Right ventricle myocardium superior (tissue), 1 donor: Measurements from ENCODE around the gene CNMD. TPM values are rescaled to one million over a fixed set of nuclear protein-coding genes. Genes with fewer than 3 reads are reported as not detected.

Source experiments
- ATAC-seq: fragments of 200-7000 bp; cut with Tn5 transposase; one replicate; pipeline ENCODE4 v1.9.1; 2020; ENCODE audit warnings: mild to moderate bottlenecking; ENCODE audit not compliant: poor library complexity
- DNase-seq: peaks from one replicate; pipeline ENCODE4 v3.0.0-alpha.2; 2020
- intact Hi-C: fragments of 100-400 bp; cut with DNase I; formaldehyde crosslinking; loops from one replicate; pipeline ENCODE4 v1.11.2; 2022
- long read RNA-seq: library from polyadenylated mRNA; unstranded; transcript quantifications from one replicate; pipeline ENCODE4 v2.0.0, GENCODE V29; 2021
- total RNA-seq: library from RNA; stranded (reverse); fragmentation: NEBNext Ultra II Directional; extraction: Animal tissue kit (Norgen Biotek cat#: 25700); gene quantifications from one replicate; pipeline ENCODE4 v1.2.1, GENCODE V29; 2021
- donor health status: DM: no; HTN: yes; CAD: no; lungs with severe emphysema.

CNMD gene
- total RNA-seq = not detected
- long read RNA-seq = 0 reads

GRCh38 chr13:52739468-52740071 lies at the start of gene CNMD:
CNMD (minus strand) TSS chr13:52739820; CDS start chr13:52739701, 119 bp downstream.
- DNase-seq (no peak), ATAC-seq (no peak)
- intact Hi-C loops = no loop called here

DNA sequence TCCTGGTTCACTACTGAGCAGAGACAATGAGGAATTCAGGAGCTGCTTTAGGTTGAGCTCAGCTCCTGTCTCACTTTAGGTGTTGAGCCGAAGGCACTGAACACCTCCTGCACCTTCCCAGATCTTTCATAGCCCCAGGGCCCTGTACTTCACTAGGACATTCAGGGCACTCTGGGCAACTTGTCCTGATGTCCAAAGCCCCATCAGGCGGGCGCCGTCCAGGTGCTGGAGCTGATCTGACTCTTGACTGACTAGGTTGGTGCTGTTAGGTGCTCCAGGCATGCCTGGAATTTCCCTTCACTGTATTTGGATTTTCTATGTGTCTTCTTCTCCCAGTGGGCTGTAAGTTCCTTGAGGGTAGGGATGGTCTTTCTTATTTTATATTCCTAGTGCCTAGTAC lies 48.4 kb upstream of the CNMD start:
- no peak for ATAC-seq
- intact Hi-C loops = no loop called here
- DNase-seq = no peak

DNA sequence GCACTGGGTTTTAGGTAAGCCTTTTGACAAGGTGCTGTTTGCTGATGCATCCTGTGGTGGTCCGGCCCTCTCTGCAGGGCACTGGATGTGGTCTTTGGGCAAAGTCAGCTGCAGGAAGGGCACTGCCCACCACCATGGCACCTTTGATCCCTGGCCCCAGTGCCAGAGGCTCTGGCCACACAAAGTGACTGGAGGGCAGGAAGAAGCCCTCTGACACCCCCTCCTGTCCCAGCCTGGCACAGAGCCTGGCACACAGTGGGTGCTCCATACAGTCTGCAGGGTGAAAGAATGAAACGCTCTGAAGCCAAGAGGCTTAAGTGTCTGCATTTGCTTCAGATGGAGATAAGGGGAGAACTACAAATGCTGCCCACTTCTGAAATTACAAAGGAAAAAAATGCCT lies 47.6 kb upstream of the CNMD start:
- ATAC-seq = no peak

DNA sequence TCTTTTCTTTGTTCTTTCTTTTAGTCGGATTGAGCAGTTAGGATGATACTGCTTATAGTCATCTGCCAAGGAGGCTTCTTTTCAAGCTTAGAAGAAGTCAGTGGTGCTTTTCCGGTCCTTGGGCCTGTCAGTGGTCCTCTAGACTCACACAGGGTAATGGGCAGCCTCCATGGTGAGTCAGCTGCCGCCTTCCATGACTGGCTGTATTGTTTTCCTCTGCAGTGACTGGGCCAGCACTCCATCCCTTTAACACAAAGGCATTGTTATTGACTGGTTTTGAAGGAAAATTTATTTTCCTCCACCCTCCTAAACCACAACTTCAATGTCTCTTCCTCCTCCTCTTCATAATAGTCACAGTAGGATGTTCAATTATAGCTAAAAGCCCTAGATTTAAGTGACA lies 47.1 kb upstream of the CNMD start:
- DNase-seq = no peak
- intact Hi-C loops = no loop called here
- no peak for ATAC-seq

More for the DNA sequence above, 47.6 kb upstream of the CNMD start:
- intact Hi-C loops = no loop called here
- no peak for DNase-seq

- no peak for ATAC-seq
- DNase-seq = no peak
- intact Hi-C loops = no loop called here
These were observed 46.1 kb upstream of the CNMD start for GRCh38 chr13:52785739-52786138.

- intact Hi-C loops = no loop called here
- DNase-seq (no peak), ATAC-seq (no peak)
These were observed 45.1 kb upstream of the CNMD start for GRCh38 chr13:52784591-52785340.

GRCh38 chr13:52783943-52784342 lies 44.3 kb upstream of the CNMD start:
- intact Hi-C loops = no loop called here
- ATAC-seq (no peak), DNase-seq (no peak)

GRCh38 chr13:52782471-52783448 lies 43.1 kb upstream of the CNMD start:
- ATAC-seq (no peak), DNase-seq (peak; percentile 39)
- intact Hi-C loops = no loop called here

DNA sequence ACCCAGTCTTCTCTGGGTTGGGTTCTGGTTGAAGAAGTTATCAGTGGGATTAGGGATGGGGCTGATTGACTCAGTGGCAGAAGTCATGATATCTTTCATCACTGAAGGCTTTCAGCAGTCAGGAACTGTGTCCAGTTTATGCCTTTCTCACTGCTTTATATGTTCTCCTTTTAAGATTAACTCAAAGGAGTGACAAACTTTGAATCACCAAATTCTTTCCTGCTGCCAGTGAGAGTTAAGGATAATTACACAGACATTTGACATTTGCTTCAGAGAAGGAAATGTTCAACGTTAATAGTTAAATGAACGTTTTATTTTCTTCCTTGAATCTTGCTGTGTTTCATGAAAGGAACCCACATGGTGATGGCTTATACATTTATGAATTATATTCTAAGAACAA lies 41.0 kb upstream of the CNMD start:
- intact Hi-C loops = no loop called here
- ATAC-seq (no peak), DNase-seq (no peak)

DNA sequence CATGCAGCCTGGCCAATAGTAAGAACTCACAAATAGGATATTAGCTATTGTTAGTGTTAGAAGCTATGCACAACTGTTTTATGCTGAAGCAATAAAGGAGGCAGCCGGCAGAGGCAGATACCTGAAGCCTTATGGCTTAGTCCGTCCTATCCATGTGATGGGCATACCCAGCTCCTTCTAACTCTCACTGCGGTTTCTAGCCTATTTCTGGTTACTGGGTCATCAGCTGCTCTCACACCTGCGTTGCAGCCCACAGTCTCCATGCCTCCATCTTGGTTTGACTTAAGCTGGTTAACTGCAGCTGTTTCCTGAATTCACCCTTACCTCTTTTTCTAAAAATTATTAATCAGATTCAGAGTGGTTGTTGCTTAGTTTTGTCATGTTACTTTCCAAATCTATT lies 40.5 kb upstream of the CNMD start:
- DNase-seq (no peak), ATAC-seq (no peak)
- intact Hi-C loops = no loop called here

DNA sequence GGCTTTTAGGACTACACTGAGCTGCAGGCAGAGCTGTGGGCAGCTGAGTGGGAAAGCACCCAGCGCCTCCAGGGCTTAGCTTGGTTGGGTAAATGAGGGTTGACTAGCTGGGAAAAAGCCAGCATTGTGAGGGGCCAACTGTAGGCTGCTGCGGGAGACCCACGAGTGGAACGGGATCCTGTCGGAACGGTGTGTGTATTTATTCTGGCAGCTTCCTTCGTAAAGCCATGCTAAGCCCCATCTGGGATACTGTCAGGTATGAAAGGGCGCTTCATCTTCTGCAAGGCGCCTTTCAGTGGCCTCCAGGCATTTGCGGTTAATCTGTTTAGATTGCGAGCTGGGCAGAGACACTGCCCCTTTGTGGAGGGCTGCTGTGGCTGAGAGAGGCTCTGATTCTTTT lies 39.5 kb upstream of the CNMD start:
- DNase-seq (no peak), ATAC-seq (no peak)
- intact Hi-C loops = no loop called here

GRCh38 chr13:52776726-52777125 lies 37.1 kb upstream of the CNMD start:
- intact Hi-C loops = no loop called here
- ATAC-seq = no peak

GRCh38 chr13:52775511-52775910 lies 35.9 kb upstream of the CNMD start:
- ATAC-seq = no peak
- DNase-seq = no peak
- intact Hi-C loops = no loop called here

More at GRCh38 chr13:52776726-52777125, 37.1 kb upstream of the CNMD start:
- no peak for DNase-seq

- no peak for DNase-seq
- intact Hi-C loops = no loop called here
- no peak for ATAC-seq
These were observed 28.4 kb upstream of the CNMD start for GRCh38 chr13:52767949-52768516.

DNA sequence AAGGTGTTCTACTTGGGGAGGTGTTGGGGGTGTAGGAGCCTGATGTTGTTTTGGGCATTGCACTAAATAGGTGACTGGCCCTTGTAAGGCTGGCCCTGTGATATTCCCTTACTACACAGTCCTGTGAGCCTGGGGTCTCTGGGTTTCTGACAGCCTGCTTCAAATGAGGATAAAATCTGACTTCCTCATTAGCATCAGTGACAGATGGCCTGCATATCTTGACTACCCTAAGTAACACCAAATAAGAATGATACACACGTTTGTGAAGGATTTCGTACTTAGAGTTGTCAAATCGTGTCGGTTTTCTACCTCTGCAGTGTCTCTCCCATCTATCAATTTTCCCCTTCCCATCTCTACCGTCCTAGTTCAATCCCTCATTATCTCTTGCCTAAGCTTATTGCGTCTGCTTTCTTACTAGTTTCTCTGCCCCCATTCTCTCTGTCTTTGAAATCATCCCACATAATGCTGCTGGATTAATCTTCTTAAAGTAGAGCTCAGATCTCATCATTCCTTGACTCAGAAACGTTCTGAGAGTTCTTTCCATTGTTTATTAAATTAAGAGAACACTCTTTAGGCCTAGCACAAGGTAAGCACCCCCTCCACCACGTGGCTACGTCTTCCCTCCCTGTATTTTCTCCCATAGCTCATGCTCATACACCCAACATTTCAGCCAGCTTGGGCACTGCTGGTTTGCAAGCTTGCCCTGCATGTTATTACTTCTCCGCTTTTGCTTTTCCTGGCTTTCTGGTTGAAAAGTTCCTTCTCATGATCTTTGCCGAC lies 26.2 kb upstream of the CNMD start:
- intact Hi-C loops = no loop called here
- DNase-seq (no peak), ATAC-seq (no peak)

GRCh38 chr13:52760077-52760476 lies 20.5 kb upstream of the CNMD start:
- DNase-seq = no peak

DNA sequence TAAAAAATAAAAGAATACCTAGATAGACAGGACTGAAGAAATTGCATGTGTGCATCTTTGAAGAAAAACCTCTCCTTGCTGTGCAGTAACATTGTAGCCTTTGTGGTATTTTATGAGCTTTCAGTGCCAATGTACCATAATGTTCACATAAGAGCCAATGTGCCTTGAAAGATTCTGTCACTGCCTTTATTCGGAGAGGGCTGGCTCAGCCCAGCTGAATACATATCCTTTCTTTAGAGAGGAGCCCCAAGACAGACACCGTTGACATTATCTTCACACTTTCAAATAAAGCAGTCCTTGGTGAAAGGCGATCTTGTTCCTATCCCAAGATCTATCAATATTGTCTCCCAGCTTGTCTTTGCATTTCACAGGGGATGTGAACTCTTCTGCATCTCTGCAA lies 18.5 kb upstream of the CNMD start:
- intact Hi-C loops = no loop called here
- ATAC-seq (no peak), DNase-seq (no peak)

More at GRCh38 chr13:52760077-52760476, 20.5 kb upstream of the CNMD start:
- no peak for ATAC-seq
- intact Hi-C loops = no loop called here

GRCh38 chr13:52751196-52751595 lies 11.6 kb upstream of the CNMD start:
- ATAC-seq (no peak), DNase-seq (no peak)
- intact Hi-C loops = no loop called here
